GM19035 (cell line): ENCODE data around the gene EFCAB6.

Experiments
- ATAC-seq: cut with Tn5 transposase; IDR thresholded peaks from one replicate; pipeline ENCODE4 v1.9.1; 2021; ENCODE audit not compliant: unreplicated experiment

The EFCAB6 gene

GRCh38 chr22:43830931-43831560 is 18.9 kb upstream of the EFCAB6 start:
- ATAC-seq, result no peak

- ATAC-seq, result no peak
Measured at GRCh38 chr22:43829904-43830851, 18.1 kb upstream of the EFCAB6 start.

- no peak for ATAC-seq
Measured at GRCh38 chr22:43828998-43829782, 17.1 kb upstream of the EFCAB6 start.

GRCh38 chr22:43828725-43828997 is 16.6 kb upstream of the EFCAB6 start:
- ATAC-seq, result no peak

GRCh38 chr22:43827926-43828724 is 16.0 kb upstream of the EFCAB6 start:
- ATAC-seq, result no peak

- no peak for ATAC-seq
Measured at GRCh38 chr22:43827003-43827735, 15.1 kb upstream of the EFCAB6 start.

- ATAC-seq, result no peak
Measured at GRCh38 chr22:43826142-43827002, 14.3 kb upstream of the EFCAB6 start.

GRCh38 chr22:43825651-43826050 is 13.5 kb upstream of the EFCAB6 start:
- no peak for ATAC-seq

GRCh38 chr22:43824724-43825420 is 12.8 kb upstream of the EFCAB6 start:
- no peak for ATAC-seq

- no peak for ATAC-seq
Measured at GRCh38 chr22:43823911-43824665, 12.0 kb upstream of the EFCAB6 start.

GRCh38 chr22:43823353-43823908 is 11.3 kb upstream of the EFCAB6 start:
- ATAC-seq, result no peak

- ATAC-seq, result no peak
Measured at GRCh38 chr22:43821606-43822425, 9.7 kb upstream of the EFCAB6 start.

- no peak for ATAC-seq
Measured at GRCh38 chr22:43820651-43821305, 8.7 kb upstream of the EFCAB6 start.

GRCh38 chr22:43819931-43820640 is 8.0 kb upstream of the EFCAB6 start:
- no peak for ATAC-seq

GRCh38 chr22:43819421-43819921 is 7.4 kb upstream of the EFCAB6 start:
- ATAC-seq, result no peak
